COR-L47 (cell line): Measurements from ENCODE around the gene ZNF804B.

Experiments used
- DNase-seq: peaks from one replicate; lab custom pipeline; 2025; lab: John Stamatoyannopoulos, UW

ZNF804B gene

GRCh38 chr7:88835147-88835728, 75.7 kb downstream of the ZNF804B start:
- DNase-seq: peak; percentile 5

- no peak for DNase-seq
These were observed 82.7 kb downstream of the ZNF804B start for GRCh38 chr7:88842201-88842600.

- DNase-seq: no peak
These were observed 85.6 kb downstream of the ZNF804B start for GRCh38 chr7:88845091-88845490.

- DNase-seq: no peak
These were observed 91.7 kb downstream of the ZNF804B start for GRCh38 chr7:88851220-88851619.

GRCh38 chr7:88859288-88859687, 99.8 kb downstream of the ZNF804B start:
- DNase-seq: no peak

- DNase-seq: no peak
These were observed 106.9 kb downstream of the ZNF804B start for GRCh38 chr7:88866265-88866863.

- no peak for DNase-seq
These were observed 107.7 kb downstream of the ZNF804B start for GRCh38 chr7:88867158-88867557.

GRCh38 chr7:88868456-88868855, 109.0 kb downstream of the ZNF804B start:
- no peak for DNase-seq

GRCh38 chr7:88881136-88881535, 121.6 kb downstream of the ZNF804B start:
- no peak for DNase-seq

- no peak for DNase-seq
These were observed 125.6 kb downstream of the ZNF804B start for GRCh38 chr7:88885131-88885530.

GRCh38 chr7:88888684-88889083, 129.2 kb downstream of the ZNF804B start:
- DNase-seq: no peak

- DNase-seq: no peak
These were observed 151.0 kb downstream of the ZNF804B start for GRCh38 chr7:88910516-88910915.

GRCh38 chr7:88912852-88913251, 153.4 kb downstream of the ZNF804B start:
- no peak for DNase-seq

- DNase-seq: no peak
These were observed 156.1 kb downstream of the ZNF804B start for GRCh38 chr7:88915615-88916014.

GRCh38 chr7:88919478-88920131, 160.1 kb downstream of the ZNF804B start:
- DNase-seq: no peak

- no peak for DNase-seq
These were observed 163.4 kb downstream of the ZNF804B start for GRCh38 chr7:88922944-88923343.

GRCh38 chr7:88928276-88928675, 168.8 kb downstream of the ZNF804B start:
- DNase-seq: no peak

GRCh38 chr7:88929719-88930118, 170.2 kb downstream of the ZNF804B start:
- DNase-seq: no peak

GRCh38 chr7:88933285-88933684, 173.8 kb downstream of the ZNF804B start:
- DNase-seq: no peak

GRCh38 chr7:88942815-88943501, 183.5 kb downstream of the ZNF804B start:
- DNase-seq: no peak

GRCh38 chr7:88951826-88952225, 192.3 kb downstream of the ZNF804B start:
- DNase-seq: no peak

GRCh38 chr7:88964418-88964817, 204.9 kb downstream of the ZNF804B start:
- DNase-seq: no peak

GRCh38 chr7:88965371-88965770, 205.9 kb downstream of the ZNF804B start:
- DNase-seq: no peak
